HG02884 (cell line): Measurements from ENCODE around the gene HEXA.
"Not testable (repeated sequence)": the region's sequence is repeated elsewhere in the genome, so short reads cannot be mapped to it uniquely, and the experiment has no call there.

ENCODE experiments used
- ATAC-seq: cut with Tn5 transposase; IDR thresholded peaks from one replicate; pipeline ENCODE4 v1.9.1; 2021; ENCODE audit warnings: mild to moderate bottlenecking, moderate library complexity; ENCODE audit not compliant: unreplicated experiment

HEXA gene

DNA sequence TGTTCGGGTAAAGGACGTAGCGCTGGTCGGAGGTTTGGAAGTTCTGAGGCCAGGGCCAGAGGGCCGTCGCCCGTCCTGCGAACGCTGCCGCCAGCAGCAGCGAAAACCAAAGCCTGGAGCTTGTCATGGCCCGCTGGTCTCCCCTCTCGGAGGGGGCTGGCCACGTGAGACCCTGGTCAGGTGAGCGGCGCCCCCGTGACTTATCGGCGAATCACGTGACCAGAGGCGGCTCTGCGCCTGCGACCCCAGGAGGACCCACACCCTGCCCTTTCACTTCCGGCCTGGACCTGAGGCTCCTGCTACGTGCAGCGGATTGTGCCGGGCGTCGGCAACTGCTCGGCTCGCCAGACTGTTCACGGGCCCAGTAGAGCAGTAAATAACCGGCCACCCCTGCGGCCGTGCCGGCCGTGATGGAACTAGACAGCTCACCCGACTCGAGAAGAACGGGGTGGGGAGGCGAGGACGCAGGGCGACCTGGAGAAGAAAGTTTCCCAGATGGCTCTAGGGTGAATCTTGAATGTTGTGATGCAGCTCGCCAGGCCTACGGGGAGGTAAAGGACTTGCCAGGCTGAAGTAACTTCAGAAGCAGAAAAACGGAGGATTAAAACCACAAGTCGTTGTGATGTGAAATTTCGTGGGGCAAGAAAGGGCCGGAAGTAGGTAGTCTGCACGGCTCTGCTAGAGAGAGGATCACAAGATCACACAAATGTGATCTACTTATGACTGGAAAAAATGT lies at the start of gene HEXA:
TSS of gene HEXA (minus strand) at position 169 of the 736 bp plus-strand sequence. CDS start at position 127, 42 bp downstream.
- ATAC-seq = peak; percentile 79

- ATAC-seq = no peak
These were observed 47.4 kb upstream of the HEXA start for GRCh38 chr15:72423256-72423655.

DNA sequence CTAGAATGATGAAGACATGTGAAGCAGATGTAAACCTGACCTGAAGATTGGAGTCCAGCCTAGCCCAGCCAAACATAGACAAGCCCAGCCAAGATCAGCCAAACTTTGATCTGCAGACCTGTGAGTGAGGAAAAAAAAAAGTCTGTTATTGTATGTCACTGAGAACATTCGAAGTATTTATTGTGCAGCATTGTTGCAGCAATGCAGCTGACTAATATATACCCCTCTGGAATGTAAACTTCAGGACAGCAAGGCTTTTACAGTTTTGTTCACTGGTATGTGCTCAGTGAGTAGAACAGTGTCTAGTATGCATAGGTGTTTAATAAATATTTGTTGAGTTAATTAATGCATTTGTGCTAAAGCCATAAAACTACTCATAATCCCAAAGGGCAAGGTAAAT lies 45.7 kb upstream of the HEXA start:
- ATAC-seq = no peak

DNA sequence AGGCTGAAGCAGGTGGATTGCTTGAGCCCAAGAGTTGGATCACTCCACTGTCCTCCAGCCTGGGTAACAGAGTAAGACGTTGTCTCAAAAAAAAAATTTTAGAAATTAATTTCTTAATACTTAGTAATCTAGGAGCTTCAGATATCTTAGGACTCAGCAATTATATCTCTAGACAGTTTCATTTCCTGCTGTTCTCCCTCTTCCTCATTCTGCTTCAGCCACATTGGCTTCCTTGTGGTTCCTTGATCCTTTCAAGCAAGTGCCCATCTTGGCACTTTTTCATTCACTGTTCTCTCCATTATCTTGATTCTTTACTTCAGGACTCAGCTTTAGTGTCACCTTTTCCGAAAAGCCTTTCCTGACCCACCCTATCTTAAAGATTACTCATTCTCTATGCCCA lies 44.8 kb upstream of the HEXA start:
- no peak for ATAC-seq

GRCh38 chr15:72419768-72420167 lies 44.0 kb upstream of the HEXA start:
- not testable (repeated sequence) for ATAC-seq

DNA sequence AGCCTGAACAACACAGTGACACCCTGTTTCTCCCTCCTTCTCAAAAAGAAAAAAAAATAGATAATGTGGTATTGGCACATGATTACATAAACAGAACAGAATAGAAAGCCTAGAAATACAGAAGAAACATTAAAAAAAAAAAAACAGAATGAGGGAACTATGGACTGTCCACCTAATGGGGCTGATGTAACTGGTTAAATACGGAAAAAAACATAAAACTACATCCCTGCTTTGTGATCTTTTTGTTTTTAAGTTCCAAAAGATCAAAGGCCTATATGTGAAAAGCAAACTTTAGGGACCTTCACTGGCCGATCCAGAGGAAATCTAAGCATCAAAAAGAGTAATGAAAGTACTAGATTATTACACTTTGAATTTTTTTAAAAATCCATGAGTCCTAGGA lies 39.5 kb upstream of the HEXA start:
- ATAC-seq = no peak

- not testable (repeated sequence) for ATAC-seq
These were observed 37.5 kb upstream of the HEXA start for GRCh38 chr15:72413337-72413736.

DNA sequence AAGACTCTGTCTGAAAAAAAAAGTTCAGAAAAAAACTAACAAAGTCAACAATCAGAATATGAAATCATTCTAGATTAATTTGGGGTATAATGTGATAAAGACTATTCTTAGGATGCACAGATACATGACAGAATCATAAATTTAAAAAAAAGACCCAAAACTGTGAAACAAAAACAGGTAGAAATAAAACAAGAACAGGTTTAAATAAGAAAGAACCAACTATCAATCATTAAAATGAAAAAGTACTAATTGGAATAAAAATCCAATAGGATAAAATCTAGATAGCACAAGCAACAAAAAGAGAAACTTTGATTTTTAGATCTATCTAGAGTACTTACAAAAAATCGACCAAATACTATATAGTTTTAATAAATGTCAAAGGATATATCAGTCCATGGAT lies 35.7 kb upstream of the HEXA start:
- ATAC-seq = no peak

DNA sequence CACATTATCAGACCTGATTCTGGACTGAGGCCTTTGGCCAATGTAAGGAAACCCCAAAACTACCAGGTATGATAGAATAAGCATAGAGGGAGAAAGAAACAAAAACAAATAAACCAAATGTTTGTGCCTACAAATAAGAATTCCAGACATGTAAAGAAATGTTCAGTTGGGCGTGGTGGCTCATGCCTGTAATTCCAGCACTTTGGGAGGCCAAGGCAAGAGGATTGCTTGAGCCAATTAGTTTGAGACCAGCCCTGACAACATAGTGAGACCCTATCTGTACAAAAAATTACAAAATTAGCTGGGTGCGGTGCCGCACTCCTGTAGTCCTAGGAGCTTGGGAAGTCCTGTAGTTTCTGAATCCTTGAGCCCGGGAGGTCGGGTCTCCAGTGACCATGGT lies 35.3 kb upstream of the HEXA start:
- no peak for ATAC-seq

DNA sequence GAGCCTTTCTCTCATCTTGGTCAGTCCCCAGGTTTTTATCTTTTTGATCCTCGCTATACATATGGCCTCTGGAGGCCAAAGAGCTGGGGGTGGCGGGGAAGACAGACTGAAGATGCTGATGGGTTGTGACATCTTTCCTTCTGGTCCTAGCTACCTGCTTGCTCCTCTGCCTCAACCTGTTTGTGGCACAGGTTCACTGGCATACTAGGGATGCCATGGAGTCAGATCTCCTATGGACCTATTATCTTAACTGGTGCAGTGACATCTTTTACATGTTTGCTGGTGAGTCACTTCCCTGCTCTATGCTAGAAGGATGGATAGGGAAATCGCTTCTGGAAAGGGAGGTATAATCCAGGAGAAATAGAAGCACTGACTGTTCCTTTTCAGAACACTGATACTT lies 31.1 kb upstream of the HEXA start:
- ATAC-seq = no peak

DNA sequence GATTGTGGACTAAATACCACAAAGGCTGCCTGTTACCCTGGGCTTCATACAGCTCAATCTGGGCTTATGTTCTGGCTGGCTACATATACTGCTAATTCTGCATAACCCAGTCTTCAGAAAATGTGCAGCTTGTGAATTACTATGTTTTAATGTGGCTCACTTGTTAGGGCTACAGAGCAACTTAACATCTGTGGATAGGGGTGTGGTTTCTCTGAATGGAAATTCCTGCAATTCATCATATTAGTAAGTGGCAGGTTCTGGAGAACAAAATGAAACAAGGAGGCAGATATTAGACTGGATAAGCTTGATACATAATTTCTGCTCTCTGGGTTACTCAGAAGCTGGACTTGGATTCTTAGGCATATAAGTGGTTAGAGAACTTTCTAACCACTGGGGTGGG lies 29.0 kb upstream of the HEXA start:
- no peak for ATAC-seq

DNA sequence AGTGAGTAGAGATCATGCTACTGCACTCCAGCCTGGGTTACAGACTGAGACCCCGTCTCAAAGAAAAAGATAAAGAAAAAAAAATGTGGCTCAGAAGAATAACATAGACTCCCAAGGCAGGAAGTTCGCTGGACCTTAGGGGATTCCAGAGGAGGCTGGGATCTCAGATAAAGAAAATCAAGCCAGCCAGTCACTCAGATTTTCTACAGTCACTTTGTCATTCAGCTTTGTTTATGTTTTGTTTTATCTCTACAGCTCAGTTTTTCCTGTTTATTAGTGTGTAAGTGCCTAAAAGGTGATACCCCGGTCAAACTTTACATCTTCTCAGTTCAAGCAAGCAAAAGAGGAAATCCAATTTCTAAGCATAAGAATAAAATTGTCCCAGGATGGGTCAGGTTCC lies 28.5 kb upstream of the HEXA start:
- ATAC-seq = no peak

DNA sequence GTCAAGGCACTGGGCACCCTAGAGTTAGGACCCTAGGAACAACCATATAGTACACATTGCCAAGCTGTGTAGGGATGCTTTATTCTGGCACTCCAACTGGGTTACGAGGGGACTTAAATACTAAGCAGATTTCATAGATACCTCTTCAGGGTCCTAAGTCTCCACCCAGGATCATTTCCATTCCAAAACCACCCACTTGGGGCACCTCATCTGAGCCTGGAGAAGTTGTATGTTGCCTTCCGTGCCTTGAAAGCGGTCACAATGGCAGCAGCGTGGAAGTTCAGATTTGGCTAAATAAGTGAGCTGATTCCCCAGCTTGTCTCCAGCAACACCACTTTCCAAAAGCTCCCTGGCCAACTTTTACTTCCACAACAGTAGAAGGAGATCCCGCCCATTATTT lies 26.9 kb upstream of the HEXA start:
- ATAC-seq = no peak

DNA sequence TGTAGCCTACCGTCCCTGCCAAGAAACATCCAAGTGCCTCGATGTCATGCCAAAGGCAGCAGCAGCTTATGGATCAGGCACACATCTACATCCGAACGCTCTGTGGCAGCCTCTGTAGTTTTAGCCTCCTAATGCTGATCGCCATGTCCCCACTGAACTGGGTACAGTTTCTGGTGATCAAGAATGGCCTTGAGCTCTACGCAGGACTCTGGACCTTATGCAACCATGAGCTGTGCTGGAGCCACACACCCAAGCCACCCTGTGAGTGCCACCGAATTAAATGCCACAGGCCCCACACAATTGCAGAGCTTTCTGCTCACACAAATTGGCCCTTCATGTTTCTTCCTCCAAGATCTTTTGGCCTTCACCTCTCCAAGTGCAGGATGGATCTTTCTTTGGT lies 22.8 kb upstream of the HEXA start:
- no peak for ATAC-seq

- ATAC-seq = no peak
These were observed 22.2 kb upstream of the HEXA start, which contains the start of gene TMEM202 for GRCh38 chr15:72397796-72398588. TSS of gene TMEM202 (plus strand) at chr15:72398305. CDS start at chr15:72398327, 22 bp downstream.

DNA sequence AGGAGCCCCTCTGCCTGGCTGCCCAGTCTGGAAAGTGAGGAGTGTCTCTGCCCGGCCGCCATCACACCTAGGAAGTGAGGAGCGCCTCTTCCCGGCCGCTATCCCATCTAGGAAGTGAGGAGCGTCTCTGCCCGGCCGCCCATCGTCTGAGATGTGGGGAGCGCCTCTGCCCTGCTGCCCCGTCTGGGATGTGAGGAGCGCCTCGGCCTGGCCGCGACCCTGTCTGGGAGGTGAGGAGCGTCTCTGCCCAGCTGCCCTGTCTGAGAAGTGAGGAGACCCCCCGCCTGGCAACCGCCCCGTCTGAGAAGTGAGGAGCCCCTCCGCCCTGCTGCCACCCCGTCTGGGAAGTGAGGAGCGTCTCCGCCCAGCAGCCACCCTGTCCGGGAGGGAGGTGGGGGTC lies 20.5 kb upstream of the HEXA start:
- not testable (repeated sequence) for ATAC-seq

- no peak for ATAC-seq
These were observed 13.4 kb upstream of the HEXA start for GRCh38 chr15:72389231-72389630.

- no peak for ATAC-seq
These were observed 11.9 kb upstream of the HEXA start for GRCh38 chr15:72387741-72388140.

GRCh38 chr15:72382146-72382545 lies 6.3 kb upstream of the HEXA start:
- ATAC-seq = no peak

DNA sequence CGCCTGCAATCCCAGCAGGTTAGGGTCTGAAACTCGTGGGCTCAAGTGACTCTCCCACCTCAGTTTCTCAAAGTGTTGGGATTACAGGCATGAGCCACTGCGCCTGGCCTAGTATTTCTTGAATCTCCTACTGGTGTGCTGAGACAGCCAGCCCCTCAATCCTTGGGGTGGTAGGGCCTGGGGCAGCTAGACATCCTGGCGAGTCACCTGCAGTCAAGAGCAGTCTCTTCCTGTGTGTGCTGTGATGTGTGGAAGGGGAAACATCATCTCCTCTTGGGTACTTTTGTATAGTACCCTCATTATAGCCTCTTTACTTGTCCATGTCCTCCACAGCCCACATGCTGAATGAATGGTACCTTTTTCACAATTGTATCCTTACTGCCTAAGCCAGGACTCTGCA lies 4.9 kb upstream of the HEXA start:
- no peak for ATAC-seq

- ATAC-seq = no peak
These were observed 4.1 kb upstream of the HEXA start for GRCh38 chr15:72379856-72380430.

DNA sequence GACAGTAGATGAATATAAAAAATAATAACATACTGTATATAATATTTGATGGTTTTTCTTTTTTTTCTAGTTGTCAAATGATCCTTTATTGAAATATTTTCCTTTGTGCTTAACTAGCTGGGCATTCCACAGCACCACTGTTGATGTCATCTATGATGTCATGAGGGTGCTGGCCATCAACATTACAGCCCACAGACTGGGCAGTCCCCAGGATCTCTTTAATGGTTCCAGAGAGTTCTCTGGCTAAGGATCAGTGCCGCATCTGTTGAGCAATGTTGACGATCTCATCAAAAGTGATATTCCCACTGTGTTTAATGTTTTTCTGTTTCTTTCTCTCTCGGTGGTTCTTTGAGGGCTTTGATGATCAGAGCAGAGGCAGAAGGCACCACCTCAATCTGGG lies 3.3 kb upstream of the HEXA start:
- not testable (repeated sequence) for ATAC-seq
